NK-92 treated with Interleukin-12 subunit alpha and Interleukin-12 subunit beta, amount 100 ng/mL, for 24 hours (cell line): ENCODE results near the gene ETV6.

Source experiments
- DNase-seq: peaks from one replicate; lab custom pipeline; 2025; lab: John Stamatoyannopoulos, UW

The ETV6 gene

GRCh38 chr12:11718768-11719253 lies 69.3 kb downstream of the ETV6 start:
- DNase-seq: no peak

- DNase-seq: no peak
Measured at GRCh38 chr12:11719678-11720099, 70.2 kb downstream of the ETV6 start.

GRCh38 chr12:11722071-11722470 lies 72.6 kb downstream of the ETV6 start:
- no peak for DNase-seq

- DNase-seq: no peak
Measured at GRCh38 chr12:11722578-11723138, 73.2 kb downstream of the ETV6 start.

GRCh38 chr12:11723993-11724392 lies 74.5 kb downstream of the ETV6 start:
- no peak for DNase-seq

GRCh38 chr12:11724888-11725311 lies 75.4 kb downstream of the ETV6 start:
- DNase-seq: no peak

GRCh38 chr12:11725686-11726085 lies 76.2 kb downstream of the ETV6 start:
- no peak for DNase-seq

GRCh38 chr12:11726659-11727058 lies 77.2 kb downstream of the ETV6 start:
- no peak for DNase-seq

- no peak for DNase-seq
Measured at GRCh38 chr12:11727133-11727664, 77.7 kb downstream of the ETV6 start.

- DNase-seq: no peak
Measured at GRCh38 chr12:11728154-11728755, 78.8 kb downstream of the ETV6 start.

- no peak for DNase-seq
Measured at GRCh38 chr12:11729008-11729407, 79.5 kb downstream of the ETV6 start.

GRCh38 chr12:11729439-11730150 lies 80.1 kb downstream of the ETV6 start:
- no peak for DNase-seq

- no peak for DNase-seq
Measured at GRCh38 chr12:11730299-11731041, 81.0 kb downstream of the ETV6 start.

- DNase-seq: no peak
Measured at GRCh38 chr12:11731042-11731357, 81.5 kb downstream of the ETV6 start.

- DNase-seq: no peak
Measured at GRCh38 chr12:11731455-11731854, 82.0 kb downstream of the ETV6 start.

- DNase-seq: no peak
Measured at GRCh38 chr12:11732023-11732422, 82.5 kb downstream of the ETV6 start.

GRCh38 chr12:11732715-11733114 lies 83.2 kb downstream of the ETV6 start:
- no peak for DNase-seq

- no peak for DNase-seq
Measured at GRCh38 chr12:11734580-11735180, 85.2 kb downstream of the ETV6 start.

- DNase-seq: no peak
Measured at GRCh38 chr12:11738450-11738849, 89.0 kb downstream of the ETV6 start.

- no peak for DNase-seq
Measured at GRCh38 chr12:11739980-11740577, 90.6 kb downstream of the ETV6 start.

- no peak for DNase-seq
Measured at GRCh38 chr12:11741434-11742092, 92.1 kb downstream of the ETV6 start.
